Measurements from ENCODE around the gene TXK. TPM values are rescaled to one million over a fixed set of nuclear protein-coding genes. Genes with fewer than 3 reads are reported as not detected.

The TXK gene
- total and polyA plus RNA-seq, 10 of the 15 experiments (the other 5 are each of a cell fraction or from before 2014, with no cell fraction given): 0.44 to 2.9 (median 1.4) TPM

DNA sequence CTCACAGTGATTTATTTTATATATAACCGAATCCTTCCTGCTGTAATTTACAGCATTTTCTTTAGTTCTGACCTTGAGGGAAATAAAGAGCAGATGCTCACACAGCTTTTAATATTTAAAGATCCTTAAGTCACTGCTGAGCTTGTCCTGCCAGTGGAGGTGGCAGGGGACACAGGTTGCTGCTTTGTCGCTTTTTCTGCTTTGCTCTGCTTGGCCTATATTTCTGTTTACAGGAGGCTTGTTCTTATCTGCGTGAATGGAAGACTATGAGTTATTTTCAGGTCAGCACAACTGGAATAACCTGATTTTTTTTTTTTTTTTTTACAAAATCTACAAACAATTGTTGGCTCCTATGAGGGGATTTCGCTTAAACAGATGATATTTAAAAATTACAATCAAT lies 2.3 kb downstream of the TXK start:
- ChIA-PET RAD21 (ENCODE audit: unreplicated experiment) (interaction anchor here (0.7 to 1.1 kb wide), 3 partner anchors 8 to 144 kb away, joined by 3 to 5 read pairs (median 4); no protein-coding TSS in a partner anchor), POLR2A (interaction anchor here (0.7 kb wide), 2 partner anchors 13 to 146 kb away, joined by 4 read pairs; no protein-coding TSS in a partner anchor), SMC1A (ENCODE audit: uncharacterized antibody, unreplicated experiment) (interaction anchor here (1.0 to 1.1 kb wide), 2 partner anchors 34 to 42 kb away, joined by 3 to 4 read pairs; no protein-coding TSS in a partner anchor), CTCF (interaction anchor here (0.6 to 6.7 kb wide), 4 partner anchors 8 to 158 kb away, joined by 3 to 71 read pairs (median 30); no protein-coding TSS in a partner anchor)
- Histone ChIP-seq H2AFZ (ENCODE audit: control insufficient read depth, low read depth, low read length) (no peak overlapping the region), H3K79me2 (ENCODE audit: control insufficient read depth, insufficient read depth, low read length) (no peaks in the 10 kb centered on the region), H3K9ac (ENCODE audit: control insufficient read depth, insufficient read depth, low read length) (no peak overlapping the region), H3K4me2 (ENCODE audit: control insufficient read depth, insufficient read depth) (no peak overlapping the region), H3K4me3 (no peak overlapping the region), H3K36me3 (ENCODE audit: control insufficient read depth in 2 of 2, insufficient read depth in 2 of 2, low read length in 1 of 2) (peaks cover 9 to 24% of the 10 kb centered on the region in 2 experiments; a peak in 3 of 4 replicates), H3K9me3 (replicated peaks; ENCODE audit: control insufficient read depth, insufficient read depth, low read length) (no peaks in the 10 kb centered on the region), H3K27ac (ENCODE audit: control insufficient read depth, insufficient read depth) (no peak overlapping the region), H3K4me1 (ENCODE audit: control insufficient read depth, insufficient read depth, low read length) (peaks cover 15% of the 10 kb centered on the region), H4K20me1 (ENCODE audit: control insufficient read depth, insufficient read depth) (no peaks in the 10 kb centered on the region), H3K27me3 (replicated peaks in 1 of 2; ENCODE audit: control insufficient read depth in 2 of 2, insufficient read depth in 2 of 2, low read length in 1 of 2) (no peaks in the 10 kb centered on the region)
- no TSS peak for BruUV-seq (replicated peaks)
- intact Hi-C loops (cut with micrococcal nuclease; ENCODE audit: unreplicated experiment): no loop called here
- DNase-seq (ENCODE audit: low read depth, low spot score): no peak
- WGBS (ENCODE audit: insufficient coverage, insufficient replicate concordance, low lambda C conversion rate, missing lambda C conversion rate): 98% methylated on average over 4 of the region's 4 CpGs
- no peak for FAIRE-seq
- ATAC-seq: no peak
- in situ Hi-C loops (cut with MboI): loop anchor here (5.0 kb wide), 1 partner anchor 416 kb away; no protein-coding TSS in a partner anchor
- TF ChIP-seq BCL3 (IDR thresholded peaks at IDR 0.05; ENCODE audit: borderline replicate concordance, insufficient read depth, low read depth, low read length, poor library complexity, severe bottlenecking) (no peak), TCF7 (IDR thresholded peaks at IDR 0.05; ENCODE audit: borderline replicate concordance) (no peak), TAF1 (IDR thresholded peaks at IDR 0.05; ENCODE audit: borderline replicate concordance, low read depth, low read length) (no peak), POU2F2 (IDR thresholded peaks at IDR 0.05; ENCODE audit: borderline replicate concordance, low read depth, low read length) (no peak), BACH1 (IDR thresholded peaks at IDR 0.05; ENCODE audit: borderline replicate concordance) (no peak), SIX5 (IDR thresholded peaks at IDR 0.05; ENCODE audit: low read depth, low read length, severe bottlenecking) (no peak), ETV6 (conservative IDR thresholded peaks at IDR 0.05 in 1 of 2, IDR thresholded peaks at IDR 0.05 in 1 of 2; ENCODE audit: borderline replicate concordance in 1 of 2, low read depth in 1 of 2) (no peak), NR2C1 (IDR thresholded peaks at IDR 0.05) (no peak), ATF7 (IDR thresholded peaks at IDR 0.05; ENCODE audit: low read depth) (no peak), CBX5 (IDR thresholded peaks at IDR 0.05; ENCODE audit: low read depth) (no peak), SMARCA5 (IDR thresholded peaks at IDR 0.05) (no peak), LARP7 (IDR thresholded peaks at IDR 0.05) (no peak), SRF (IDR thresholded peaks at IDR 0.05; ENCODE audit: low read depth in 2 of 2, low read length in 2 of 2) (no peak), KAT2A (conservative IDR thresholded peaks at IDR 0.05; ENCODE audit: control insufficient read depth, low read depth, low read length) (no peak), EGR1 (IDR thresholded peaks at IDR 0.05; ENCODE audit: borderline replicate concordance in 1 of 2, low read depth in 2 of 2, low read length in 2 of 2) (no peak)
- TF ChIP-seq, protein P1, sequence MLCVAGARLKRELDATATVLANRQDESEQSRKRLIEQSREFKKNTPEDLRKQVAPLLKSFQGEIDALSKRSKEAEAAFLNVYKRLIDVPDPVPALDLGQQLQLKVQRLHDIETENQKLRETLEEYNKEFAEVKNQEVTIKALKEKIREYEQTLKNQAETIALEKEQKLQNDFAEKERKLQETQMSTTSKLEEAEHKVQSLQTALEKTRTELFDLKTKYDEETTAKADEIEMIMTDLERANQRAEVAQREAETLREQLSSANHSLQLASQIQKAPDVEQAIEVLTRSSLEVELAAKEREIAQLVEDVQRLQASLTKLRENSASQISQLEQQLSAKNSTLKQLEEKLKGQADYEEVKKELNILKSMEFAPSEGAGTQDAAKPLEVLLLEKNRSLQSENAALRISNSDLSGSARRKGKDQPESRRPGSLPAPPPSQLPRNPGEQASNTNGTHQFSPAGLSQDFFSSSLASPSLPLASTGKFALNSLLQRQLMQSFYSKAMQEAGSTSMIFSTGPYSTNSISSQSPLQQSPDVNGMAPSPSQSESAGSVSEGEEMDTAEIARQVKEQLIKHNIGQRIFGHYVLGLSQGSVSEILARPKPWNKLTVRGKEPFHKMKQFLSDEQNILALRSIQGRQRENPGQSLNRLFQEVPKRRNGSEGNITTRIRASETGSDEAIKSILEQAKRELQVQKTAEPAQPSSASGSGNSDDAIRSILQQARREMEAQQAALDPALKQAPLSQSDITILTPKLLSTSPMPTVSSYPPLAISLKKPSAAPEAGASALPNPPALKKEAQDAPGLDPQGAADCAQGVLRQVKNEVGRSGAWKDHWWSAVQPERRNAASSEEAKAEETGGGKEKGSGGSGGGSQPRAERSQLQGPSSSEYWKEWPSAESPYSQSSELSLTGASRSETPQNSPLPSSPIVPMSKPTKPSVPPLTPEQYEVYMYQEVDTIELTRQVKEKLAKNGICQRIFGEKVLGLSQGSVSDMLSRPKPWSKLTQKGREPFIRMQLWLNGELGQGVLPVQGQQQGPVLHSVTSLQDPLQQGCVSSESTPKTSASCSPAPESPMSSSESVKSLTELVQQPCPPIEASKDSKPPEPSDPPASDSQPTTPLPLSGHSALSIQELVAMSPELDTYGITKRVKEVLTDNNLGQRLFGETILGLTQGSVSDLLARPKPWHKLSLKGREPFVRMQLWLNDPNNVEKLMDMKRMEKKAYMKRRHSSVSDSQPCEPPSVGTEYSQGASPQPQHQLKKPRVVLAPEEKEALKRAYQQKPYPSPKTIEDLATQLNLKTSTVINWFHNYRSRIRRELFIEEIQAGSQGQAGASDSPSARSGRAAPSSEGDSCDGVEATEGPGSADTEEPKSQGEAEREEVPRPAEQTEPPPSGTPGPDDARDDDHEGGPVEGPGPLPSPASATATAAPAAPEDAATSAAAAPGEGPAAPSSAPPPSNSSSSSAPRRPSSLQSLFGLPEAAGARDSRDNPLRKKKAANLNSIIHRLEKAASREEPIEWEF (IDR thresholded peaks at IDR 0.05; ENCODE audit: insufficient replicate concordance, low read depth, low read length): no peak
- TF ChIP-seq, protein P2, sequence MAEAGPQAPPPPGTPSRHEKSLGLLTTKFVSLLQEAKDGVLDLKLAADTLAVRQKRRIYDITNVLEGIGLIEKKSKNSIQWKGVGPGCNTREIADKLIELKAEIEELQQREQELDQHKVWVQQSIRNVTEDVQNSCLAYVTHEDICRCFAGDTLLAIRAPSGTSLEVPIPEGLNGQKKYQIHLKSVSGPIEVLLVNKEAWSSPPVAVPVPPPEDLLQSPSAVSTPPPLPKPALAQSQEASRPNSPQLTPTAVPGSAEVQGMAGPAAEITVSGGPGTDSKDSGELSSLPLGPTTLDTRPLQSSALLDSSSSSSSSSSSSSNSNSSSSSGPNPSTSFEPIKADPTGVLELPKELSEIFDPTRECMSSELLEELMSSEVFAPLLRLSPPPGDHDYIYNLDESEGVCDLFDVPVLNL (IDR thresholded peaks at IDR 0.05; ENCODE audit: low read depth, low read length): no peak

All from GM12878 (cell line).